AG04450 (cell line): ENCODE measurements around the gene LCN12. TPM values are rescaled to one million over a fixed set of nuclear protein-coding genes. Genes with fewer than 3 reads are reported as not detected.

Experiments used
- CTCF ChIA-PET: fragments of 300-600, 350-600 bp; formaldehyde crosslinking; extraction: SDS; loops from one replicate; lab custom pipeline; 2022; ENCODE audit warnings: antibody characterized with exemption, inconsistent platforms; lab: Charles Lee
- POLR2A ChIA-PET: fragments of 350-600 bp; formaldehyde crosslinking; extraction: SDS; loops from one replicate; lab custom pipeline; 2021; ENCODE audit warnings: antibody characterized with exemption, inconsistent platforms; lab: Yijun Ruan, JAX
- DNase-seq: peaks from one replicate; pipeline ENCODE4 v3.0.0-alpha.2; 2011; ENCODE audit warnings: low read depth, low spot score
- H3K27ac ChIP-seq: one replicate; pipeline ENCODE4 v1.5.1; 2012; ENCODE audit warnings: low read depth, low read length, control low read depth
- H3K27me3 ChIP-seq: one replicate; pipeline ENCODE4 v1.6.0; 2012; ENCODE audit warnings: low read length; ENCODE audit not compliant: control insufficient read depth, insufficient read depth
- H3K4me3 ChIP-seq: 2 replicates; pipeline ENCODE4 v1.5.1; 2011; ENCODE audit warnings: mild to moderate bottlenecking, low read depth, low read length, control low read depth
- H3K9me3 ChIP-seq: 2 replicates; pipeline ENCODE4 v1.5.1; 2012; ENCODE audit warnings: low read length; ENCODE audit not compliant: control insufficient read depth, insufficient read depth
- CTCF ChIP-seq: IDR thresholded peaks from 2 replicates; pipeline ENCODE4 v1.5.1; 2011; ENCODE audit warnings: low read depth, low read length, control low read depth, inconsistent platforms
- polyA plus RNA-seq: library from polyadenylated mRNA; depleted of rRNA; stranded (reverse); fragments of >200 nt; gene quantifications from 2 replicates; pipeline ENCODE4 v1.2.3, GENCODE V29; 2011

Gene LCN12
- polyA plus RNA-seq, 1 experiment, result not detected

- Histone ChIP-seq H3K9me3 (no peaks in the 10 kb centered on the region; the same call in 1 of the 2 replicates), H3K4me3 (no peak overlapping the region), H3K27me3 (no peaks in the 10 kb centered on the region), H3K27ac (no peak overlapping the region)
- no peak for TF ChIP-seq CTCF
- CTCF ChIA-PET, result no interaction called here
- DNase-seq, result no peak
- POLR2A ChIA-PET, result no interaction called here
Observed at GRCh38 chr9:136916330-136917184, 35.5 kb upstream of the LCN12 start.

GRCh38 chr9:136917902-136918301 is 34.2 kb upstream of the LCN12 start:
- no peaks in the 10 kb centered on the region for H3K27me3 ChIP-seq
- no peak overlapping the region for H3K4me3 ChIP-seq
- no peaks in the 10 kb centered on the region; the same call in 1 of the 2 replicates for H3K9me3 ChIP-seq
- TF ChIP-seq CTCF, result no peak
- H3K27ac ChIP-seq, result no peak overlapping the region
- CTCF ChIA-PET, result no interaction called here
- POLR2A ChIA-PET, result no interaction called here
- no peak for DNase-seq

- no peak for DNase-seq
- no peak for TF ChIP-seq CTCF
- ChIA-PET CTCF (interaction anchor here (0.9 kb wide), 1 partner anchor 109 kb away, joined by 3 read pairs; no protein-coding TSS in a partner anchor), POLR2A (no interaction called here)
- H3K9me3 ChIP-seq, result no peaks in the 10 kb centered on the region; the same call in 1 of the 2 replicates
- H3K27me3 ChIP-seq, result no peaks in the 10 kb centered on the region
- no peak overlapping the region for H3K27ac ChIP-seq
- no peak overlapping the region for H3K4me3 ChIP-seq
Observed at GRCh38 chr9:136920069-136920468, 32.0 kb upstream of the LCN12 start.

- Histone ChIP-seq H3K9me3 (no peaks in the 10 kb centered on the region; the same call in 1 of the 2 replicates), H3K27ac (no peak overlapping the region), H3K27me3 (no peaks in the 10 kb centered on the region), H3K4me3 (no peak overlapping the region)
- ChIA-PET CTCF (interaction anchor here (0.9 kb wide), 1 partner anchor 108 kb away, joined by 3 read pairs; no protein-coding TSS in a partner anchor), POLR2A (interaction anchor here (0.5 kb wide), 1 partner anchor 11 kb away, joined by 6 read pairs; no protein-coding TSS in a partner anchor)
- DNase-seq, result no peak
- no peak for TF ChIP-seq CTCF
Observed at GRCh38 chr9:136920734-136921231, 31.3 kb upstream of the LCN12 start.

GRCh38 chr9:136921307-136921706 is 30.8 kb upstream of the LCN12 start:
- no peaks in the 10 kb centered on the region; the same call in 1 of the 2 replicates for H3K9me3 ChIP-seq
- TF ChIP-seq CTCF, result no peak
- H3K27me3 ChIP-seq, result no peaks in the 10 kb centered on the region
- no peak overlapping the region for H3K27ac ChIP-seq
- ChIA-PET CTCF (no interaction called here), POLR2A (interaction anchor here (0.5 kb wide), 1 partner anchor 11 kb away, joined by 6 read pairs; no protein-coding TSS in a partner anchor)
- no peak for DNase-seq
- no peak overlapping the region for H3K4me3 ChIP-seq
